Thyroid gland (tissue), 4 donors: ENCODE results near the gene SMIM32. TPM values are rescaled to one million over a fixed set of nuclear protein-coding genes. Genes with fewer than 3 reads are reported as not detected.

ENCODE experiments used
- DNase-seq, 2 donors: peaks; one replicate each; pipeline ENCODE4 v3.0.0-alpha.2; 2019
- H3K27ac ChIP-seq, 3 donors: fragments of 200-600 bp; sonication (generic); 1 replicate in 2 of 3; 2 replicates in 1 of 3; pipeline ENCODE4 v1.5.1; 2016 to 2019; ENCODE audit warnings: mild to moderate bottlenecking in 1 of 3, moderate library complexity in 1 of 3
- H3K27me3 ChIP-seq: fragments of 200-600 bp; sonication (generic); one replicate; pipeline ENCODE4 v1.5.1; 2019
- H3K36me3 ChIP-seq, 2 donors: fragments of 200-600 bp; sonication (generic); one replicate each; pipeline ENCODE4 v1.5.1; 2016 to 2019
- H3K4me1 ChIP-seq, 2 donors: fragments of 200-600 bp; sonication (generic); one replicate each; pipeline ENCODE4 v1.5.1; 2017 to 2019
- H3K4me3 ChIP-seq, 3 donors: fragments of 200-600 bp; sonication (generic); replicated peaks in 1 of 3; 1 replicate in 2 of 3; 2 replicates in 1 of 3; pipeline ENCODE4 v1.5.1; 2016; ENCODE audit warnings: mild to moderate bottlenecking in 1 of 3
- H3K9me3 ChIP-seq: fragments of 200-600 bp; sonication (generic); one replicate; pipeline ENCODE4 v1.5.1; 2017
- POLR2A ChIP-seq, 2 donors: fragments of 450-650 bp; IDR thresholded peaks; one replicate each; pipeline ENCODE4 v1.6.1; 2017; ENCODE audit warnings: antibody characterized with exemption in 2 of 2, mild to moderate bottlenecking in 2 of 2, moderate library complexity in 1 of 2
- WGBS, 2 donors: methylation state at CpG; one replicate each; pipeline ENCODE4 v1.1.5; 2017; 5-methylcytosine and 5-hydroxymethylcytosine counted together
- intact Hi-C: fragments of 100-400 bp; cut with DNase I; formaldehyde crosslinking; loops from one replicate; pipeline ENCODE4 v1.15.1; 2023
- total RNA-seq, 4 donors: library from RNA; depleted of rRNA; stranded (reverse); fragments of >200 nt; gene quantifications; one replicate each; pipeline ENCODE4 v1.2.3, GENCODE V29; 2016
- TF ChIP-seq, protein P1 (sequence below), 6 experiments: fragments of 200-600 bp in 3 of 6; fragments of 450-650 bp in 3 of 6; sonication (generic) in 3 of 6; IDR thresholded peaks; one replicate each; pipeline ENCODE4 v1.5.1; 2016 to 2019; ENCODE audit warnings: antibody characterized with exemption in 6 of 6, mild to moderate bottlenecking in 2 of 6, inconsistent platforms in 1 of 6, moderate library complexity in 1 of 6

SMIM32 gene
- total RNA-seq, 4 donors from 2014 or later = 0.44 TPM; not detected in 3

GRCh38 chr5:136159457-136159856 lies 33.5 kb downstream of the SMIM32 start:
- no peaks in the 10 kb centered on the region for H3K9me3 ChIP-seq
- H3K36me3 ChIP-seq = peaks cover 12% of the 10 kb centered on the region in 2 donors
- intact Hi-C loops = no loop called here
- H3K27ac ChIP-seq = no peak overlapping the region
- no peak for TF ChIP-seq POLR2A (IDR thresholded peaks at IDR 0.05)
- TF ChIP-seq, protein P1, sequence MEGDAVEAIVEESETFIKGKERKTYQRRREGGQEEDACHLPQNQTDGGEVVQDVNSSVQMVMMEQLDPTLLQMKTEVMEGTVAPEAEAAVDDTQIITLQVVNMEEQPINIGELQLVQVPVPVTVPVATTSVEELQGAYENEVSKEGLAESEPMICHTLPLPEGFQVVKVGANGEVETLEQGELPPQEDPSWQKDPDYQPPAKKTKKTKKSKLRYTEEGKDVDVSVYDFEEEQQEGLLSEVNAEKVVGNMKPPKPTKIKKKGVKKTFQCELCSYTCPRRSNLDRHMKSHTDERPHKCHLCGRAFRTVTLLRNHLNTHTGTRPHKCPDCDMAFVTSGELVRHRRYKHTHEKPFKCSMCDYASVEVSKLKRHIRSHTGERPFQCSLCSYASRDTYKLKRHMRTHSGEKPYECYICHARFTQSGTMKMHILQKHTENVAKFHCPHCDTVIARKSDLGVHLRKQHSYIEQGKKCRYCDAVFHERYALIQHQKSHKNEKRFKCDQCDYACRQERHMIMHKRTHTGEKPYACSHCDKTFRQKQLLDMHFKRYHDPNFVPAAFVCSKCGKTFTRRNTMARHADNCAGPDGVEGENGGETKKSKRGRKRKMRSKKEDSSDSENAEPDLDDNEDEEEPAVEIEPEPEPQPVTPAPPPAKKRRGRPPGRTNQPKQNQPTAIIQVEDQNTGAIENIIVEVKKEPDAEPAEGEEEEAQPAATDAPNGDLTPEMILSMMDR (IDR thresholded peaks at IDR 0.05) = no peak
- peaks cover 0 to 7% of the 10 kb centered on the region in 2 donors for H3K4me1 ChIP-seq
- H3K4me3 ChIP-seq = no peak overlapping the region
- 59 to 65% methylated on average over 3 of the region's 3 CpGs for WGBS, 2 donors
- no peak for DNase-seq
- no peaks in the 10 kb centered on the region for H3K27me3 ChIP-seq

- TF ChIP-seq POLR2A (IDR thresholded peaks at IDR 0.05) = no peak
- TF ChIP-seq, protein P1 (IDR thresholded peaks at IDR 0.05) = no peak
- Histone ChIP-seq H3K36me3 (peaks cover 15 to 20% of the 10 kb centered on the region in 2 donors), H3K4me3 (no peak overlapping the region), H3K27me3 (no peaks in the 10 kb centered on the region), H3K27ac (no peak overlapping the region), H3K4me1 (peaks cover 0 to 7% of the 10 kb centered on the region in 2 donors), H3K9me3 (no peaks in the 10 kb centered on the region)
- intact Hi-C loops = no loop called here
- WGBS, 2 donors = 99 to 100% methylated on average over 5 of the region's 5 CpGs
- no peak for DNase-seq
Observed at GRCh38 chr5:136157514-136157913, 35.4 kb downstream of the SMIM32 start.

- TF ChIP-seq, protein P1 (IDR thresholded peaks at IDR 0.05) = no peak
- TF ChIP-seq POLR2A (IDR thresholded peaks at IDR 0.05) = no peak
- peaks cover 0 to 8% of the 10 kb centered on the region in 2 donors for H3K4me1 ChIP-seq
- peaks cover 15 to 20% of the 10 kb centered on the region in 2 donors for H3K36me3 ChIP-seq
- 90 to 100% methylated on average over 1 of the region's 1 CpG for WGBS, 2 donors
- H3K9me3 ChIP-seq = no peaks in the 10 kb centered on the region
- no peak for DNase-seq
- no peak overlapping the region for H3K4me3 ChIP-seq
- no peaks in the 10 kb centered on the region for H3K27me3 ChIP-seq
- intact Hi-C loops = no loop called here
- no peak overlapping the region for H3K27ac ChIP-seq
Observed at GRCh38 chr5:136155761-136156160, 37.2 kb downstream of the SMIM32 start.

GRCh38 chr5:136155078-136155477 lies 37.9 kb downstream of the SMIM32 start:
- TF ChIP-seq, protein P1 (IDR thresholded peaks at IDR 0.05) = no peak
- TF ChIP-seq POLR2A (IDR thresholded peaks at IDR 0.05) = no peak
- no peak overlapping the region for H3K4me3 ChIP-seq
- WGBS, 2 donors = 92 to 98% methylated on average over 2 of the region's 2 CpGs
- no peaks in the 10 kb centered on the region for H3K27me3 ChIP-seq
- H3K36me3 ChIP-seq = peaks cover 15 to 20% of the 10 kb centered on the region in 2 donors
- H3K4me1 ChIP-seq = peaks cover 4 to 8% of the 10 kb centered on the region in 2 donors
- no peak for DNase-seq
- H3K27ac ChIP-seq = no peak overlapping the region
- intact Hi-C loops = no loop called here
- H3K9me3 ChIP-seq = no peaks in the 10 kb centered on the region

DNA sequence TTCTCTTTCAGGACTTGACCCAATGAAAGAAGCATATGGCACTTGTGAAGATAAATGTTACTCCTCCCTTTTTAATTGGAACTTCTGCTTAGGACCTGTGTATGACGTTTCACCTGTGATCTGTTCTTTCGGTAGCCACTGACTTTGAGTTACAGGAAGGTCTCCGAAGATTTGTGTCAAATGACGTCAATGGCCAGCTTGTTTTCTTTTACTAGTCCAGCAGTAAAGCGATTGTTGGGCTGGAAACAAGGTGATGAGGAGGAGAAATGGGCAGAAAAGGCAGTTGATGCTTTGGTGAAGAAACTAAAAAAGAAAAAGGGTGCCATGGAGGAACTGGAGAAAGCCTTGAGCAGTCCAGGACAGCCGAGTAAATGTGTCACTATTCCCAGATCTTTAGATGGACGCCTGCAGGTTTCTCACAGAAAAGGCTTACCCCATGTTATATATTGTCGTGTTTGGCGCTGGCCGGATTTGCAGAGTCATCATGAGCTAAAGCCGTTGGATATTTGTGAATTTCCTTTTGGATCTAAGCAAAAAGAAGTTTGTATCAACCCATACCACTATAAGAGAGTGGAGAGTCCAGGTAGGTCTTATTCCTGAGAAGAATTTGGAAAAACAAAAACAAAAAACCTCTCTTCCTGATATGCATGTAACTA lies 39.3 kb downstream of the SMIM32 start:
- no peak overlapping the region for H3K4me3 ChIP-seq
- WGBS, 2 donors = 92 to 96% methylated on average over 11 of the region's 11 CpGs

More for the DNA sequence above, 39.3 kb downstream of the SMIM32 start:
- Histone ChIP-seq H3K4me1 (peaks cover 8% of the 10 kb centered on the region in 2 donors), H3K27me3 (no peaks in the 10 kb centered on the region), H3K9me3 (no peaks in the 10 kb centered on the region), H3K27ac (no peak overlapping the region), H3K36me3 (peaks cover 15 to 20% of the 10 kb centered on the region in 2 donors)
- intact Hi-C loops = no loop called here
- no peak for TF ChIP-seq POLR2A (IDR thresholded peaks at IDR 0.05)
- TF ChIP-seq, protein P1 (IDR thresholded peaks at IDR 0.05) = no peak
- no peak for DNase-seq
